Sigmoid colon (tissue), 7 donors: ENCODE results near the gene KCNH8. TPM values are rescaled to one million over a fixed set of nuclear protein-coding genes. Genes with fewer than 3 reads are reported as not detected.

Experiments used
- DNase-seq: peaks from one replicate; pipeline ENCODE4 v3.0.0-alpha.2; 2019
- H3K27ac ChIP-seq, 4 donors: fragments of 200-600 bp; sonication (generic); one replicate each; pipeline ENCODE4 v1.5.1; 2016 to 2019; ENCODE audit warnings: mild to moderate bottlenecking in 1 of 4
- H3K27me3 ChIP-seq, 3 donors: fragments of 200-600 bp; sonication (generic); one replicate each; pipeline ENCODE4 v1.5.1; 2019; ENCODE audit warnings: mild to moderate bottlenecking in 1 of 3
- H3K36me3 ChIP-seq, 4 donors: fragments of 200-600 bp; sonication (generic); one replicate each; pipeline ENCODE4 v1.5.1; 2016 to 2019
- H3K4me1 ChIP-seq, 4 donors: fragments of 200-600 bp; sonication (generic); one replicate each; pipeline ENCODE4 v1.5.1; 2017 to 2019
- H3K4me3 ChIP-seq, 4 donors: fragments of 200-600 bp; sonication (generic); one replicate each; pipeline ENCODE4 v1.5.1; 2017 to 2019; ENCODE audit warnings: mild to moderate bottlenecking in 2 of 4, moderate library complexity in 1 of 4
- H3K9me3 ChIP-seq, 4 donors: fragments of 200-600 bp in 3 of 4; sonication (generic) in 3 of 4; one replicate each; pipeline versions ENCODE4 v1.5.1 to v1.6.1; 2013 to 2019
- EP300 ChIP-seq, 4 donors: sonication (generic); formaldehyde crosslinking; IDR thresholded peaks; one replicate each; pipeline ENCODE4 v1.6.1; 2017; ENCODE audit warnings: antibody characterized with exemption in 4 of 4
- POLR2A ChIP-seq, 2 donors: fragments of 450-650 bp; IDR thresholded peaks; one replicate each; pipeline ENCODE4 v1.6.1; 2016; ENCODE audit warnings: antibody characterized with exemption in 2 of 2, mild to moderate bottlenecking in 2 of 2, moderate library complexity in 2 of 2
- POLR2AphosphoS5 ChIP-seq, 4 donors: sonication (generic); formaldehyde crosslinking; IDR thresholded peaks; one replicate each; pipeline ENCODE4 v1.6.1; 2017; ENCODE audit warnings: antibody characterized with exemption in 4 of 4
- WGBS, 2 donors: extraction: QIAGEN DNeasy Blood & Tissue Kit; methylation state at CpG; one replicate each; pipeline ENCODE4 v1.1.7; 2013; 5-methylcytosine and 5-hydroxymethylcytosine counted together
- intact Hi-C: fragments of 100-400 bp; cut with DNase I; formaldehyde crosslinking; loops from one replicate; pipeline ENCODE4 v1.15.1; 2023
- polyA plus RNA-seq, 3 donors: library from polyadenylated mRNA; stranded (reverse); fragments of 200-250 nt; gene quantifications; one replicate each; pipeline ENCODE4 v1.2.3, GENCODE V29; 2013
- total RNA-seq, 4 donors: library from RNA; depleted of rRNA; stranded (reverse); fragments of >200 nt; gene quantifications; one replicate each; pipeline ENCODE4 v1.1.0, GENCODE V29; 2016
- TF ChIP-seq, protein P1 (sequence below), 4 experiments: fragments of 450-650 bp in 3 of 4; fragments of 200-600 bp in 1 of 4; IDR thresholded peaks; one replicate each; pipeline ENCODE4 v1.5.1; 2016 to 2019; ENCODE audit warnings: antibody characterized with exemption in 4 of 4, mild to moderate bottlenecking in 3 of 4, moderate library complexity in 2 of 4
- donor health status: healthy with polysubstance abuse.
- donor health status: Bipolar disorder and iron deficiency.
- donor health status: healthy.

Gene KCNH8
- total and polyA plus RNA-seq, 7 donors = 0.23 to 1.1 (median 0.66) TPM

GRCh38 chr3:19159966-19160635 lies 11.8 kb downstream of the KCNH8 start:
- 80 to 86% methylated on average over 2 of the region's 2 CpGs for WGBS, 2 donors
- Histone ChIP-seq H3K27ac (no peak overlapping the region), H3K4me3 (no peak overlapping the region), H3K27me3 (no peaks in the 10 kb centered on the region), H3K36me3 (no peaks in the 10 kb centered on the region), H3K9me3 (no peaks in the 10 kb centered on the region), H3K4me1 (no peaks in the 10 kb centered on the region)
- DNase-seq = no peak
- TF ChIP-seq, protein P1, sequence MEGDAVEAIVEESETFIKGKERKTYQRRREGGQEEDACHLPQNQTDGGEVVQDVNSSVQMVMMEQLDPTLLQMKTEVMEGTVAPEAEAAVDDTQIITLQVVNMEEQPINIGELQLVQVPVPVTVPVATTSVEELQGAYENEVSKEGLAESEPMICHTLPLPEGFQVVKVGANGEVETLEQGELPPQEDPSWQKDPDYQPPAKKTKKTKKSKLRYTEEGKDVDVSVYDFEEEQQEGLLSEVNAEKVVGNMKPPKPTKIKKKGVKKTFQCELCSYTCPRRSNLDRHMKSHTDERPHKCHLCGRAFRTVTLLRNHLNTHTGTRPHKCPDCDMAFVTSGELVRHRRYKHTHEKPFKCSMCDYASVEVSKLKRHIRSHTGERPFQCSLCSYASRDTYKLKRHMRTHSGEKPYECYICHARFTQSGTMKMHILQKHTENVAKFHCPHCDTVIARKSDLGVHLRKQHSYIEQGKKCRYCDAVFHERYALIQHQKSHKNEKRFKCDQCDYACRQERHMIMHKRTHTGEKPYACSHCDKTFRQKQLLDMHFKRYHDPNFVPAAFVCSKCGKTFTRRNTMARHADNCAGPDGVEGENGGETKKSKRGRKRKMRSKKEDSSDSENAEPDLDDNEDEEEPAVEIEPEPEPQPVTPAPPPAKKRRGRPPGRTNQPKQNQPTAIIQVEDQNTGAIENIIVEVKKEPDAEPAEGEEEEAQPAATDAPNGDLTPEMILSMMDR (IDR thresholded peaks at IDR 0.05) = no peak
- TF ChIP-seq EP300 (IDR thresholded peaks at IDR 0.05) (no peak), POLR2A (IDR thresholded peaks at IDR 0.05) (no peak), POLR2AphosphoS5 (IDR thresholded peaks at IDR 0.05) (no peak)
- intact Hi-C loops = no loop called here

DNA sequence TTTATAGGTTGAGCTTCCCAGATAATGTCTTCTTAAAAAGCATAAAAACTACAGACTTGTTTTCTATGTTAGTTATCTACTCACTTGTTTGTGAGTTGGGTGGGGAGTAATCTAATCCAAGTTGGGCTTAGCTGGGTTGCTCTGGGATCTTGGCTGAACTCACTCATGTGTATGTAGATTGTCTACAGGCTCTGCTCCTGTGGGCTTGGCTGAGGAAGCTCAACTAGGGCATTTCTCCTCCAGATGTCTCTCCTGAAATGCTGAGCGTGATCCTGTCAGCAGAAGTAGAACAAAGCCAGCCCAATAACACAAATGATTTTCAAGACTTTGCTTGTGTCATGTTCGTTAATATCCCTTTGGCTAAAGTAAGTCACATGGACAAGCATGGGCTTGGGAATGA lies 17.3 kb downstream of the KCNH8 start:
- intact Hi-C loops = no loop called here
- Histone ChIP-seq H3K27me3 (no peaks in the 10 kb centered on the region), H3K36me3 (no peaks in the 10 kb centered on the region), H3K4me3 (no peak overlapping the region), H3K4me1 (no peaks in the 10 kb centered on the region), H3K27ac (no peak overlapping the region), H3K9me3 (no peaks in the 10 kb centered on the region)
- WGBS, 2 donors = 87 to 89% methylated on average over 2 of the region's 2 CpGs
- TF ChIP-seq POLR2AphosphoS5 (IDR thresholded peaks at IDR 0.05) (no peak), POLR2A (IDR thresholded peaks at IDR 0.05) (no peak), EP300 (IDR thresholded peaks at IDR 0.05) (no peak)
- TF ChIP-seq, protein P1 (IDR thresholded peaks at IDR 0.05) = no peak
- DNase-seq = no peak

DNA sequence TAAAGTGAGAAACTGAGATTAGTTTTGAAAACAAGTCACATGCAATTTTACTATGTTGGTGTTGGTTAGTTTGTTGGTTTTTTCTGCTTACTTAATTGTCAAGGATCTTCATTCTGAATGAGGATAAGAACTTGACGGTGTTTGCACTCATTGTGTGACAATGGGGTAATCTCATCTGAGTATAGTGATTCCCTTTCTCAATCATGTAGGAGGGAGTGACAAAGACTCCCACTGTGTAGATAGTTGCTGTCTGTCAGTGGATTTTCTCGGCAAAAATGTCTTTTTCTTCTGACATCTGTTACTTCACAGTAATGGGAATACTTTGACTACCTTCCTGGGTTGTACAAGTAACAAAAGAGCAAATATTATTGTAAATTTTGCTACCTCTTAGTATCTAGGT lies 23.5 kb downstream of the KCNH8 start:
- Histone ChIP-seq H3K4me1 (no peaks in the 10 kb centered on the region), H3K9me3 (no peaks in the 10 kb centered on the region), H3K27ac (no peak overlapping the region), H3K27me3 (no peaks in the 10 kb centered on the region), H3K4me3 (no peak overlapping the region), H3K36me3 (no peaks in the 10 kb centered on the region)
- DNase-seq = no peak
- WGBS, 2 donors = 82 to 83% methylated on average over 2 of the region's 2 CpGs
- intact Hi-C loops = no loop called here
- TF ChIP-seq POLR2AphosphoS5 (IDR thresholded peaks at IDR 0.05) (no peak), EP300 (IDR thresholded peaks at IDR 0.05) (no peak), POLR2A (IDR thresholded peaks at IDR 0.05) (no peak)
- TF ChIP-seq, protein P1 (IDR thresholded peaks at IDR 0.05) = no peak

GRCh38 chr3:19173945-19174344 lies 25.6 kb downstream of the KCNH8 start:
- H3K4me3 ChIP-seq = no peak overlapping the region
- no peak for DNase-seq
- WGBS, 2 donors = 52 to 67% methylated on average over 1 of the region's 1 CpG
- H3K4me1 ChIP-seq = no peaks in the 10 kb centered on the region
- no peak for TF ChIP-seq POLR2AphosphoS5 (IDR thresholded peaks at IDR 0.05)
- no peak for TF ChIP-seq EP300 (IDR thresholded peaks at IDR 0.05)
- TF ChIP-seq POLR2A (IDR thresholded peaks at IDR 0.05) = no peak
- TF ChIP-seq, protein P1 (IDR thresholded peaks at IDR 0.05) = no peak
- H3K36me3 ChIP-seq = no peaks in the 10 kb centered on the region
- no peak overlapping the region for H3K27ac ChIP-seq
- no peaks in the 10 kb centered on the region for H3K27me3 ChIP-seq
- H3K9me3 ChIP-seq = no peaks in the 10 kb centered on the region
- intact Hi-C loops = no loop called here

GRCh38 chr3:19183584-19183983 lies 35.3 kb downstream of the KCNH8 start:
- Histone ChIP-seq H3K27ac (no peak overlapping the region), H3K4me3 (no peak overlapping the region), H3K4me1 (no peaks in the 10 kb centered on the region), H3K27me3 (no peaks in the 10 kb centered on the region), H3K36me3 (no peaks in the 10 kb centered on the region), H3K9me3 (no peaks in the 10 kb centered on the region)
- WGBS, 2 donors = 29 to 77% methylated on average over 5 of the region's 5 CpGs
- intact Hi-C loops = no loop called here
- TF ChIP-seq EP300 (IDR thresholded peaks at IDR 0.05) = no peak
- TF ChIP-seq POLR2A (IDR thresholded peaks at IDR 0.05) = no peak
- TF ChIP-seq POLR2AphosphoS5 (IDR thresholded peaks at IDR 0.05) = no peak
- TF ChIP-seq, protein P1 (IDR thresholded peaks at IDR 0.05) = no peak
- no peak for DNase-seq
